Erythroblast (primary cell): ENCODE results near the gene ALDH4A1.

Experiments used
- DNase-seq, 2 experiments: peaks; one replicate each; lab custom pipeline; 2025; lab: John Stamatoyannopoulos, UW
- GATA1 ChIP-seq: IDR thresholded peaks from 2 replicates; pipeline ENCODE4 v1.6.1; 2011; ENCODE audit warnings: low read depth, mild to moderate bottlenecking, control low read depth, low read length, moderate library complexity
- POLR2A ChIP-seq: IDR thresholded peaks from 2 replicates; pipeline ENCODE4 v1.6.1; 2011; ENCODE audit warnings: mild to moderate bottlenecking, low read length

The ALDH4A1 gene

GRCh38 chr1:18921516-18922251 is 19.3 kb upstream of the ALDH4A1 start:
- no peak for DNase-seq
- TF ChIP-seq GATA1: no peak

GRCh38 chr1:18920931-18921330 is 18.6 kb upstream of the ALDH4A1 start:
- TF ChIP-seq POLR2A: no peak
- TF ChIP-seq GATA1: no peak
- no peak for DNase-seq

DNA sequence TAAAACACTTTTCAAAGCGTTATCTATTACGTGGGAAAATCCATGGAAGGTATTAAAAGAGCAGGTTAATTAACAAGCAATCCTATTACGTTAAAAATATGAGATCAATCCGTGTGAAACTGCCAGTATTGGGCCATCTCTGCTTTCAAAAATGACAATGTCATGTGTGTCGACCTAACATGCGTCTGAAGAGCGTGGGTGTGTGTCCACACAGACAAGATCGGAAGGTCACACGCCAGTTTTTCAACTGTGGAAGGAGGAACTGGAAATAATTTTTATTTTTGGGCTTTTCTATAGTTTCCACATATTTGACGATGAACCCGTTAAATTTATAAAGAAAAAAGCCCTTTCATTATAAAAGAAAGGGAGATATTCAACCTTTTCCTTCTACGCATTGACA is 17.6 kb upstream of the ALDH4A1 start:
- TF ChIP-seq POLR2A (no peak), GATA1 (no peak)
- DNase-seq: no peak

DNA sequence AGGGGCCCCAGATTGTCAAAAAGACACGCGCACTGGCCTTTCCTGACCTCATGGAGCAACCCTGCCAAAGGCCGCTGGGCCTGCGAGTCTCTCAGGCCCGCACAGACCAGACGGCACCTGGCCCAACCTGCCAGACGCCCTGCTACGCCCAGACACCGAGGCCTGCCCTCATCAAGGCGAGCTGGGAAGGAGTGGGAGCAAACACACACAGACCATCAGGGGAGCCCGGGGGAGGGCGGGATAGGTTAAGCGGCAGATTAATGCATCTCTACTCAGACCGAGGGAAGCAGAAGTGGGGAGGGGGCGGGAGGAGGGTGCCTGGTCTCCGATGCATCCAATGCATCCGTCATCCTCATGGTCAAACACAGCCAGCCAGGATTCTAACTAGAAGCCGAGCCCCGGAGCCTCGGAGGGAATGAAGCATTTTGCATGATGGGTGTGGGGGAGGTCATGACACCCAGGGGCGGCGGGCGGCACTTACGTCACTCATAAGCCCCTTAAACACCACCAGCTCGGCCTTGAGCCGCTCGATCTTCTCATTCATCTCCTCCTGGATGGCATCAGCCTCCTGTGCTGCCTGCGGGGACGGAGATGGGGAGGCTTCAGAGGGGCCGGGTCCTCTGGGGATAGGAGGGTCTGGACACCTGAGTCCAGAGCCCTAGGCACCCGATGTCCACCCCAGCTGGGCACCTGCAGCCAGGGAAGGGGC is 17.0 kb upstream of the ALDH4A1 start:
- TF ChIP-seq GATA1 (no peak), POLR2A (no peak)
- DNase-seq: no peak

DNA sequence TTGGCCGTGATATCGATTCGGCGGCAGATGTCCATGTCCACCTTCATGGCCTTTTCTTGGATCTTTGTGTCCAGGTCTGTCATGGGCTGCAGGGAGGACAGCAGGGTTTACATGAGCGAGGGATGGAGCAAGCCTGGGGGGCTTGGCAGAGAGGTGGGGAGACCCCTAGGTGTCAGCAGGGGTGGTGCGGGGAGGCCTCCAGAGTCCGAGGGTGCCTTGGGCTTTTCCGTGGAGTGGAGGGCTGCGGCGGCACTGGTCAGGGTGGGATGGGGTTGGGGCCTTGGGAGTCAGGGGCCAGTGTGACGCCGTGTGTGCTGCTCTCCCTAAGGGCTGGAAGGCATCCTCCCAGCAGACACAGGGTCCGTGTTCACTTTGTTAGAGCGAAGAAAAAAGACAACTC is 16.1 kb upstream of the ALDH4A1 start:
- no peak for DNase-seq
- TF ChIP-seq POLR2A (no peak), GATA1 (no peak)

- no peak for DNase-seq
- TF ChIP-seq GATA1 (no peak), POLR2A (no peak)
These were observed 14.9 kb upstream of the ALDH4A1 start for GRCh38 chr1:18917071-18917799.

DNA sequence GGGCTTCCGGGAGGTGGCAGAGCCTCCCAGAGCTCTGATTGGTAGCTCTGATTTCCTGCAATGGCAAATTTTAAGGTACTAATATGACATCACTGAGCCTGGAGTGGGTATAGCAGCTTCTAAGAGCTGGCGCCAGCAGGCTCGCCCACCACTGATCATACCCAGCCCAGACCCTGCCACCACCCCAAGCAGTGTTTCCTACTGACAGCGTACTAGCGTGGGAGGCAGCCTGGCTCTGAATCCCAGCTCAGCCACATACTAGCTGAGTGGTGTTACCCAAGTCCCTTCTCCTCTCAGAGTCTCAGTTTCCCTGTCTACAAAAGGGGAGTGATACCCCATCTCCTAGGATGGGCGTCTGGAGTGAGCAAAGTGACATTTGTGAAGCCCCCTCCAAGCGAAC is 13.0 kb upstream of the ALDH4A1 start:
- no peak for DNase-seq
- TF ChIP-seq POLR2A (no peak), GATA1 (no peak)

- TF ChIP-seq GATA1: no peak
- TF ChIP-seq POLR2A: no peak
These were observed 10.9 kb upstream of the ALDH4A1 start for GRCh38 chr1:18913065-18913835.

GRCh38 chr1:18912550-18912949 is 10.2 kb upstream of the ALDH4A1 start:
- DNase-seq: no peak
- TF ChIP-seq GATA1 (no peak), POLR2A (no peak)

More at GRCh38 chr1:18913065-18913835, 10.9 kb upstream of the ALDH4A1 start:
- peak; percentile 71 to 82 for DNase-seq

- DNase-seq: peak; percentile 83 to 95
- TF ChIP-seq POLR2A: no peak
- TF ChIP-seq GATA1: no peak
These were observed 6.8 kb upstream of the ALDH4A1 start for GRCh38 chr1:18908911-18909771.

DNA sequence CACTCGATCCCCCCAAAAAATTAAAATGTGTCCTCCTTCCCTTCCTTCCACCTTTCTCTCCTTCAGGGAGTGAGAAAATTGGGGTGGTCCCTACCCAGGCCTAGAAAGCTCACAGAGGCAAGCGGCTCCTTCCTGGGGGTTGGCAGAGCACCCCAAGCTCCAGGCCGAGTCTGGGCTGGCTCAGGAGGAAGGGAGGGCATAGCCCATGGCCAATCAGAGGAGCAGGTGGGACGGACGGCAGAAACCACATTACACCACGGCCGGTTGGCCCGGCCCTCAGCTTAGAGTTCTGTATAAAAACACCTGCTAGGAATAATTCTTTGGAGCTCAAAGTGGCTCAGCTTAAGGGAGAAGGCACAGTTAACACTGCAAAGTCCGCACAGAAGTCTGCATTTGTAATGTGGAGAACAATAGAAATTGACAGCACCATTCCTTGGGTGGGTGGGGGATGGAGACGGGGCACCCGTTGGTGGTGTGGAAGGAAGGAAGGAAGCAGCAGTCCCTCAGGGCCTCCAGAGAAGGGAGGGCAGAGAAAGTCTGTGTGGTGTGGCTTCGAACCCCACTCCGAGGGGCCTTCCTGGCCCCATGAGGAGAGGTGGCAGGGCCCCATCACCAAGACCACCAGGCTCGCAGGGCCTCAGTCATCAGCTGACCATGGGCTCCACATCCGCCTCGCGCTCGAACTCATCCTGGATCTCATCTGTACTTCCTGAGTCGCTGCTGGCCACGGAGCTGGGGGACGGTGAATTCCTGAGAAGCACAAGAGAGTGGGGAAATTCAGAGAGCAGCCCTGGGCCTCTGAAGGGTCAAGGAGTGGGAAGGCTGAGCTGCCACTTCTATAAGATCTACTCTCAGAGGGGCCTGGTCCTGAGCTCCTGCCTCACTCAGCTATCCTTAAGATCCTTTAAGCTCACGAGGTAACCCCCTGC is 5.8 kb upstream of the ALDH4A1 start:
- TF ChIP-seq POLR2A (peak; percentile 70), GATA1 (no peak)
- DNase-seq: peak; percentile 74 to 85
